IPS-18c (cell line): ENCODE results near the gene FAM107B.
"Not testable (repeated sequence)": the region's sequence is repeated elsewhere in the genome, so short reads cannot be mapped to it uniquely, and the experiment has no call there.

ENCODE experiments used
- H3K4me3 ChIP-seq: 2 replicates; pipeline ENCODE4 v1.7.0; 2013; ENCODE audit warnings: low read depth, mild to moderate bottlenecking, low read length, moderate library complexity; ENCODE audit not compliant: insufficient read depth
- H3K9me3 ChIP-seq: one replicate; pipeline ENCODE4 v1.6.1; 2013; ENCODE audit warnings: mild to moderate bottlenecking, low read length, moderate library complexity; ENCODE audit not compliant: control insufficient read depth, insufficient read depth

The FAM107B gene

GRCh38 chr10:14664345-14664744 is 110.4 kb downstream of the FAM107B start:
- no peaks in the 10 kb centered on the region for H3K9me3 ChIP-seq
- no peak overlapping the region for H3K4me3 ChIP-seq

- Histone ChIP-seq H3K4me3 (no peak overlapping the region), H3K9me3 (no peaks in the 10 kb centered on the region)
Observed at GRCh38 chr10:14661818-14662217, 112.9 kb downstream of the FAM107B start.

GRCh38 chr10:14660831-14661230 is 113.9 kb downstream of the FAM107B start:
- H3K4me3 ChIP-seq, result no peak overlapping the region
- no peaks in the 10 kb centered on the region for H3K9me3 ChIP-seq

- Histone ChIP-seq H3K9me3 (no peaks in the 10 kb centered on the region), H3K4me3 (no peak overlapping the region)
Observed at GRCh38 chr10:14659626-14660196, 115.0 kb downstream of the FAM107B start.

GRCh38 chr10:14659137-14659536 is 115.6 kb downstream of the FAM107B start:
- H3K9me3 ChIP-seq, H3K4me3 ChIP-seq: not testable (repeated sequence)

- H3K4me3 ChIP-seq, result no peak overlapping the region
- no peaks in the 10 kb centered on the region for H3K9me3 ChIP-seq
Observed at GRCh38 chr10:14658331-14659127, 116.2 kb downstream of the FAM107B start.

GRCh38 chr10:14656052-14656730 is 118.5 kb downstream of the FAM107B start:
- H3K9me3 ChIP-seq, result no peaks in the 10 kb centered on the region
- no peak overlapping the region for H3K4me3 ChIP-seq

GRCh38 chr10:14654821-14655382 is 119.8 kb downstream of the FAM107B start:
- H3K9me3 ChIP-seq, result no peaks in the 10 kb centered on the region
- no peak overlapping the region for H3K4me3 ChIP-seq

- H3K4me3 ChIP-seq, result no peak overlapping the region
- no peaks in the 10 kb centered on the region for H3K9me3 ChIP-seq
Observed at GRCh38 chr10:14653271-14654161, 121.2 kb downstream of the FAM107B start.

GRCh38 chr10:14652816-14653215 is 121.9 kb downstream of the FAM107B start:
- Histone ChIP-seq H3K4me3 (no peak overlapping the region), H3K9me3 (no peaks in the 10 kb centered on the region)

GRCh38 chr10:14652067-14652466 is 122.6 kb downstream of the FAM107B start:
- Histone ChIP-seq H3K4me3 (no peak overlapping the region), H3K9me3 (no peaks in the 10 kb centered on the region)

- Histone ChIP-seq H3K9me3 (no peaks in the 10 kb centered on the region), H3K4me3 (no peak overlapping the region)
Observed at GRCh38 chr10:14649739-14650138, 125.0 kb downstream of the FAM107B start.

GRCh38 chr10:14648946-14649345 is 125.8 kb downstream of the FAM107B start:
- no peak overlapping the region for H3K4me3 ChIP-seq
- H3K9me3 ChIP-seq, result no peaks in the 10 kb centered on the region

GRCh38 chr10:14648005-14648765 is 126.5 kb downstream of the FAM107B start:
- H3K4me3 ChIP-seq, result no peak overlapping the region
- H3K9me3 ChIP-seq, result no peaks in the 10 kb centered on the region

- H3K9me3 ChIP-seq, result no peaks in the 10 kb centered on the region
- H3K4me3 ChIP-seq, result no peak overlapping the region
Observed at GRCh38 chr10:14645239-14645960, 129.3 kb downstream of the FAM107B start.

GRCh38 chr10:14639637-14640036 is 135.1 kb downstream of the FAM107B start:
- Histone ChIP-seq H3K4me3 (no peak overlapping the region), H3K9me3 (no peaks in the 10 kb centered on the region)
